GM18505 (cell line): ENCODE measurements around the gene STK39.

Experiments used
- ATAC-seq: cut with Tn5 transposase; IDR thresholded peaks from one replicate; pipeline ENCODE4 v1.9.1; 2021; ENCODE audit not compliant: unreplicated experiment
- POLR2A ChIP-seq: IDR thresholded peaks from 4 replicates; pipeline ENCODE4 v1.6.1; 2011; ENCODE audit warnings: borderline replicate concordance; ENCODE audit not compliant: insufficient read depth, insufficient read length; ENCODE audit errors: extremely low read depth

Gene STK39

GRCh38 chr2:168120310-168120709, 127.1 kb downstream of the STK39 start:
- no peak for ATAC-seq
- TF ChIP-seq POLR2A = no peak

DNA sequence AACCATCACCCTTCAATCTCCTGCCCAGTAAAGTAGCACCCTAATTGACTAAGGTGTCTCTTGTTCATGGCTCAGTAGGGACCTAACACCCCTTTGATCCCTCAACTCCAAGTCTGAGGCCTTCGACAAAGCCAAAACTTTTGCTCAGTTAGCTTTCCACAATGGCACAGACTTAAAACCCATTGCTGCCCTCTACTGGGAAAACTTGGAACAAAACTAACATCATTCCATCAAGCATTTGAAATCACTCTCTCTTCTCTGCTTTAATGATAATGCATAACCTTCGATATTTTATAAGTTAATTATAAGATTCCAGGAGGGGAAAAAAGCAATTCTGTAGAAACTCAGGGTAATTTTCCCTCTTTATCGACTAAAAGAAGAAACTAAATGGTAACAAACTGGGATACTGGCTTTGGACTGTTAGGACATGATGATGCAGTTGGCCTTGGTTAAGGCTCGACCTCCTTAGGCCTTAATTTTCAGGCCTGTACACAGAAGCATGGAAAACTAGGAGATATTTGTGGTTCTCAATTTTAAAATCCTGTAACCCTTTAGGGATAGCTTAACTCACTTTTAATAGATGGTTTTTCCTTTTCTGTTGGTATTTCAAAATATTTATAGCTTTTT, 127.8 kb downstream of the STK39 start:
- no peak for TF ChIP-seq POLR2A
- ATAC-seq = peak; percentile 60

DNA sequence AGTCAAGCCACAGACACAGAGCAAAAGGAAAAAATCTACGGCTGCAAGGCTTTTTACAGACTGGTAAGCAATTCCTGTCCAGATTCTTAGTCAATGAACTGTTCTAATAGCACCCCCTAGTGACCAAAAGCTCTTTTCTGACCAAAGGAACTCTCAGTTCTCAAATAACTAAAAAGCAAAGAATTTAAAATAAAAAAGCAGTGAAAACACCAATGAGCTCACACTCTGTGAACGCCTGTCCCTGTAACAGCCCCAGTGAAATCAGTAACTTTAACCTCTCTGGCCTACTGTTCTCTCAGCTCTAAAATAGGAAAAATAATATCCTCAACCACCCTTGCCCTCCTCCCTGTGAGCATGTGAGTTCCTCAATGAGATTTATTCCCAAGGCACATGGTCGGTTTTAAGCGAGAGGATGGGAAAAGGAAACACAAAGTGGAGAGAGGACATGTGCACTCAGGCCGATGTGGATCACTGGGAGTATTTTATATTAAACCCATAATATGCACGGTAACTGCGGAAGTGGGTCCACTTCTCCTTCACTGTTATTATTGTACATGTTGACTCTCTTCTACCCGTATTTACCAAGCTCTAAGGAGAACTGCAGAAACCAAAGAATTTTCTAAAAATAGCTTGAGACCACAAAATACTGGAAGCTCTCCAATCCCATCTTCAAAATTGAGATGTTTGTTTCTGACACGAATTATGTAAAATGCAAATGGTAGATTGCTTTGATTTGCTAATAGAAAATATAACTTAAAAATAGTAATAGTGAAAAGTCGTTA, 128.5 kb downstream of the STK39 start:
- ATAC-seq = no peak
- TF ChIP-seq POLR2A = no peak

GRCh38 chr2:168116448-168116847, 130.9 kb downstream of the STK39 start:
- no peak for TF ChIP-seq POLR2A
- no peak for ATAC-seq

- ATAC-seq = no peak
- TF ChIP-seq POLR2A = no peak
Observed at GRCh38 chr2:168114619-168115018, 132.8 kb downstream of the STK39 start.

DNA sequence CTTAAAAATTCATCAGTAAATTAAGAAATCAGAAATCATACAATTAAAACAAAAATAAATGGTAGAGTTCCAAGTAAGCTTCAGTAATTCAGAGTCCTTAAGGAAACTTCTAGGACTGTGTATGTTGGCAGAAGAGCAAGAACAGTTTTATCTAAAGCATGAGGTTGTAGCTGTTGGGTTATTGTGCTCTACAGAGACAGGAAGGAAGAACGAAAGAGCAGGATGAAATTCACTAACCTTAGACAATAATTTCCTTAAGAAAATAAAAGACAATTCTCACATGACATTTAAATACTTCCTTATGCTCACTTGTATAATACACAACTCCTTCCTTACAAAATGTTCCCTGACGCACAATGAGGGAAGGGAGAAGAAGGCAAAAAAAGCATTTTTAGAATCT, 133.4 kb downstream of the STK39 start:
- no peak for ATAC-seq
- no peak for TF ChIP-seq POLR2A

DNA sequence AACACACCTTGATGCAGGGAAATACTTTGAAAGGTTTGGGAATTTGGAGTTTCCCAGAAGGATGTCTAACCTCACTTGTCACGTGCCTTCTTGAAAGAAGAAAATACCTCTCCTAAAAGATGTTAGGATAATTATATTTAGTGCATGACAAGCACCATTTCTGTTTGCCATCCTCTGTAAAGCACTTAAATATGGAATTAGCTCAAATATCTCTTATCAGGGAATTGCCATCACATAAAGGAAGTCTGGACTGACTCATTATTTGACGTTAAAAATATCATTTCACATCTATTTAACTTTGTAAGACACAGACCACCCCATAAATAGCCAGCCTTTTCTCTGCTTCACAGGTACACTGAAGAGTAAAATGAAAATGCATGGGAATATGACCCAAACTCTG, 140.1 kb downstream of the STK39 start:
- no peak for TF ChIP-seq POLR2A

GRCh38 chr2:168105127-168105683, 142.2 kb downstream of the STK39 start:
- no peak for ATAC-seq
- no peak for TF ChIP-seq POLR2A

More for the DNA sequence above, 140.1 kb downstream of the STK39 start:
- no peak for ATAC-seq

- no peak for ATAC-seq
- TF ChIP-seq POLR2A = no peak
Observed at GRCh38 chr2:168097431-168097830, 150.0 kb downstream of the STK39 start.

GRCh38 chr2:168096158-168096557, 151.2 kb downstream of the STK39 start:
- TF ChIP-seq POLR2A = no peak
- no peak for ATAC-seq

DNA sequence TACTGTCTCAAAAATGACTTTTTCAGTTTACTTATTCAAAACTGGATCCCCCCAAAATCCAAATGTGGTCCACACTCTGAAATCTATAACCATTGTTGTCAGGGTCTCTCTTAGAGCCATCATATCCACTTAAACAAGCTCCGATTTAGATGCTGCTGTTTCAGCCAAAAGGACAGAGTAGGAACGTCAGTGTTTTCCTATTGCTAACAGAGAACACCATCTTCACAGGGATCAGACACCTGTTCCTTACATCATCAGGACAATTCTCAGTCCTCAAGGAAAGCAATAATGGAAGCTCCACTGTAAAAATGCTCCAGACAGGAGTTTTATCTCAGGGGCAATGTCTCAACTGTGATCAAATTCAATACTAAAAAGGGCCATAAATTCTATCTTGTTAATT, 155.4 kb downstream of the STK39 start:
- no peak for TF ChIP-seq POLR2A
- ATAC-seq = no peak

- no peak for TF ChIP-seq POLR2A
- peak; percentile 86 for ATAC-seq
Observed at GRCh38 chr2:168090366-168091135, 156.8 kb downstream of the STK39 start.

DNA sequence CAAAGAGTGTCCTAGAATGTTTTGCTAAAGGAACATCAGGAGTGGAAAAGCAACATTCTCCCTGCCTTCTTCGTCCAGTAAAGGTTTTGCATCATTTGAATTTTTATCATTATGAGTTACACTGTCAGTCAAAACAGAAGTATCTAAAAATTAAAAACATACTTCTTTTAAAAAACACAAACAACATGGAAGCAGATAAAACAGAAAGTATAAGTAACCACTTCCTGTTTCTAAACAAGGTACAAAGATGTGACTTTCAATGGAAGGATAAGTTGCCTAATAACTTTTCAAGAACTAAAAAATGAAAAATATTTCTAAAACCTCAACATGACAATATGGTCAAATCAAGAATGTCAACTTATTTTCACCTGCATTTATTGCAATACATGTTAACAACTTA, 158.2 kb downstream of the STK39 start:
- peak; percentile 41 for ATAC-seq
- no peak for TF ChIP-seq POLR2A
